ENCODE results near the gene TRAFD1.

Gene TRAFD1

DNA sequence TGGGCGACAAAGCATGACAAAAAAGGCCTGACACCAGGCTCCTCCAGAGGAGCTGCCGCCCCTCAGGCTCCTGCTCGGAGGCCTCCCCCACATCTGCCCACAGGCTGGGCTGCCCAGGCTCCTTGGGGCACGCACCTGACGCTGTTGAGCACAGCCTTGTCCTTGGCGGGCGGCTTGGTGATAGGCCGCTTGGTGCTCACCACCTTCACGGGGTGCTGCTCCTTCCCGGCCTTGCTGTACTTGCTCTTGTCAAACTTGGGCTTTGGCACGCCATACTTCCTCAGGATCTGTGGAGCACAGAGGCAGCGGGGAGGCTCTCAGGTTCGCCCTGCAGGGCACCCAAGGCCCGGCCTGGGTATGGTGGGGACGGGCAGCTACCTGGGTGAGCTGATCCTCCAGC, 53.4 kb downstream of the TRAFD1 start:
- DNase-seq = no peak

- no peak for DNase-seq
Observed at GRCh38 chr12:112179341-112179740, 54.0 kb downstream of the TRAFD1 start.

DNA sequence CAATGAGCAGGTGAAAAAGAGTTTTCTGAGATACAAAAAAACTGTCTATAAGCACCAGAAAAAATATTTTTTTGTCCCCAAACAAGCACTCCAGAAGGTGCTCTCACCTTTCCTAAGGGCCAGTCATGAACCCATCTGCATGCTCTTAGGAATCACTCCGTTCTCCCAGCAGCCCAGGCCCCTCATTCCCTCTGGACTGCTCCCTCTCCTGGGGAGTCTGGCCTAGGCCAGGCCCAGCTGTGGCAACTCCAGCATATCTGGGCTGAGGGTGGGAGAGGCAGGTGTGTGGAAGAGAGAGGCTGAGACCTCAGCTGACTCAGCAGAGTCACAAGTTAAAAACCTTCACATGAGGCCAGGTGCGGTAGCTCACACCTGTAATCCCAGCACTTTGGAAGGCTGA, 54.6 kb downstream of the TRAFD1 start:
- no peak for DNase-seq

DNA sequence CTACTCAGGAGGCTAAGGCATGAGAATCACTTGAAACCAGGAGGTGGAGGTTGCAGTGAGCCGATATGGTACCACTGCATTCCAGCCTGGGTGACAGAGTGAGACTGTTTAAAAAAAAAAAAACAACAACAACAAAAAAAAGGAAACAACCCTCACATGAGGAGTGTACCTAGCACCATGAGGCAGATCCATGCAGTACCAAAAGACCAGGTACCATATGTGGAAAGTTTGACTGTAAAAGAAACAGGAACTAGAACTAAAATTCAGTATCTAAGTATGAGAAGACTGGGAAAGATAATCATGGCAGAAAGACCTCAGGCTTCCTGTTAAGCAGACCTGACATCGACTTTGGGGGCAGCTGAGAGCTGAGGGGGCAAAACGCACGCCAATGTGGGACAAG, 55.1 kb downstream of the TRAFD1 start:
- DNase-seq = no peak

GRCh38 chr12:112182499-112182898, 57.1 kb downstream of the TRAFD1 start:
- DNase-seq = no peak

- DNase-seq = no peak
Observed at GRCh38 chr12:112183141-112184021, 58.0 kb downstream of the TRAFD1 start.

- no peak for DNase-seq
Observed at GRCh38 chr12:112184056-112184887, 58.9 kb downstream of the TRAFD1 start.

- DNase-seq = no peak
Observed at GRCh38 chr12:112185093-112185923, 59.9 kb downstream of the TRAFD1 start.

DNA sequence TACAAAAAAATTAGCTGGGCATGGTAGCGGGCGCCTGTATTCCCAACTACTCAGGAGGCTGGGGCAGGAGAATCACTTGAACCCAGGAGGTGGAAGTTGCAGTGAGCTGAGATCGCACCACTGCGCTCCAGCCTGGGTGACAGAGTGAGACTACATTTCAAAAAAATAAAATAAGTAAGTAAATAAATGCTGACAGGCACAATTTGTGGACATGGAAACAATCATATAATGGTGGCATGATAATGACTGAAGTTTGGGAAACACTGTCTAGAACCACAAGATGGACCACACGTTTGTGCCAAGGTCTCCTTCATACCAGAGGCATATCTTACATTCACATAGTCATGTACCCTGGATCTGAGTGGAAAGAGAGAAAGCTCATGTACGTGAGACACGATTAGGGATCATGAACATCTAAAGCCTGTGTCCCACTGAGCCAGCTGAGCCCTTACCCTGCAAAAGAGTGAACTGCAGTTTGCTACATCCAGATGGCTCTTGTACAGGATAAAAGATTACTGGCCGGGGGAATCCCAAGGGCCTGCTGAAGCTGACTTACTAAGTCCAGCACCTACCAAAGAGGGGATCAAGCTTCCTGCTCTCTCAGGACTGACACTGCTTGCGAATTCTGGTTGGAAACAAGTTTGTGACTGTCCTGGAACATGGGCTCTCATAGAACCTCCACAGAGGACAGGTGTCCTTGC, 62.9 kb downstream of the TRAFD1 start:
- DNase-seq = no peak

DNA sequence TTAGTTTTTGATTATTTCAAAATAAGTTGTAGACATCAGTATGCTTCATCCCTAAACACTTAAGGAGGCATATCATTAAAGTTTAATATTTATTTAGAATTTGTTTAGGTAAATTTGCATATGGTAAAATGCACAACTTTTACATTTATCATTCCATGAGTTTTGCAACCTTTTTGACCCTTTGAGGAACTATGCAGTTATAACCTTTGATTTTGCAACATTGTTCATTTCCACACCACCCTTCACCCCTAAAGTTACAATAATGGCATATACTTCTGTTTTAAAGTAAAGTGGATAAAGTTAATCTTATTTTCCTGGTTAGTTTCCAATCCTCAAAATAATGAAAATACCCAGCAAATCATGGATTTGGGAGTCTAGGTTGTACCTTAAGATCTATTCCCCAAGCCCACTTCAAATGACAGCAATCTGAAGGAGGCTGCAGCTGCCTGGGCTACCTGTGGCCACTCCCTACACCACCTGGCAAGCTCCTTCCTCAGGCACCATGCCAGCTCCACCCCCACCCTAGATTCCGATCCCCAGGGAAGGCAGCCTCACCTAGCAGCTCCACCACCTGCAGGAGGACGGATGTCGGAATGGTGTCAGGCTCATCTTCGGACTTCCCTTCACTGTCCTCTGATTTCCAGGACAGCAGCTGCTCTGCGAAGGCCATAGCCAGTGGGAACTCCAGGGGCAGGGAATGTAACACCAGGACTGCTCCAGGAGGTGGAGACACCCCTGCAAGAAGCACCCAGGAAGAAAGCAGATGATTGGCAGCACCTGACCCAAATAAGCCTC, 65.1 kb downstream of the TRAFD1 start:
- peak; percentile 88 for DNase-seq

- no peak for DNase-seq
Observed at GRCh38 chr12:112191201-112191600, 65.8 kb downstream of the TRAFD1 start.

DNA sequence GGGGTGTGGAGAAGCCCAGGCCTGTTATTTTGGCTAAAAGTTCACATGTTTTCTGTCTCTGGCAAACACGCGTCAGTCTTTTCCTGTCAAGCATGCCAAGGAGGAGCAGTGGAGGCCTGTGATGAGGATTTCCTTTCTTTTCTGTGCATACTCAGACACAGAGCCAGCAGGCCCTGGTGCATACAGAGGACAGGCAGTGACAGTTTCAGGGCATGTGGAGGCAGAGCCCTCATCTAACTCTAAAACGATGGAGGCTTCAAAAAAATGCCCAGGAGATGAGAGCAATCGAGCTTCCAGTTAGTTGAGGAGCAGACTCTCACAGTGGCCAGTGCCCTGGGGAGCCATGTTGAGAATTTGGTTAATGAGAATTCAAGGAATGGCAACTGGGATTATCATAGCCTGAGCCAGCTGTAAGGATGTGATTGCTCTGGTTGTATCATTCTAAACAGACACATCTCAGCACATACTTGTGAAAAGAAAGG, 66.5 kb downstream of the TRAFD1 start:
- DNase-seq = no peak

DNA sequence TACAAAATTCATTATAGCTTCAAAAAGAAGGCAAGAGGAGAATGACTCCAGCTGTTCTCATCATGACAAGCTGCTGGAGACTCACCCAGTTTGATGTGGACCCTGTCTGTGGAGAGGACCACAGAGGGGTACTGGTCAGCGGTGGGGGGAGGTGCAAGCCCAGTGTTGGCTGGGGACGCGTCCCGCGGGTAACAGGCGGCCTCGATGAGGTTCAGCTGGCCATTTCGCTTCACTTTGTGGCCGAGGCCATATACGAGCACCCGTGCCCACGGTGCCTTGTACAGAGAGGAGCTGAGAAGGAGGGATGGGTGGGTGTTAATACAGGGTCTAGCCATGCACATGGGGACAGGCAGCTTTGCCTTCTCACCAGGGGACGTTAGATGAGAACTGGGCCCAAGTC, 67.1 kb downstream of the TRAFD1 start:
- DNase-seq = no peak

DNA sequence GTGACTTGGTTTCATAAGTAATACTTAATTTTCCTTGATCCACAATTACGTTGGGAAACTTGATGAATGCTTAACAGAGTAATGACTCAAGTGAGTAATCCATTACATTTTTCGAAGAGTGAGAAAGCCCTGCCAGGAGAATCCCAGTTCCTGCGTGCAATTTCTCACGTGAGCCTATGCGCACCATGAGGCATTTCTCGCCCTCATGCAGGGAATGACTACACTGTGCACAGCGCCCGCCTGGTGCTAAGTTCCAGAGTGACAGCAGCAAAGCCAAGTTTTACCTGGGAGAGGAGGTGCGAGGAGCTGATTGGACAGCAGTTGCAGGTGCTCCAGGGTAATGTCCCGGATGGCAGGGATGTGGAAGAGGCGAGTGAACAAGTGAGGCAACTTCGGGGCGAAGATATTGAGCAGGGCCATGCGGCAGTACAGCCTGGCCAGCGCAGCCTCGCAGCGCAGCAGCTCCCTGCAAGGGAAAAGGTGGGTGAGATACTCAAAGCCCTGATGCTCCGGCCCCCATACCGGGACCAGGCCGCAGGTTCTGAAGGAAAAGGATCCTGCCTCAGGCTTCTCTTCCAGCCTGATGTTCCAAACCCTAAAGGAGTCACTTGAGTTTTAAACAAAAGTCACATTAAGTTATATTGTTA, 69.4 kb downstream of the TRAFD1 start:
- no peak for DNase-seq

DNA sequence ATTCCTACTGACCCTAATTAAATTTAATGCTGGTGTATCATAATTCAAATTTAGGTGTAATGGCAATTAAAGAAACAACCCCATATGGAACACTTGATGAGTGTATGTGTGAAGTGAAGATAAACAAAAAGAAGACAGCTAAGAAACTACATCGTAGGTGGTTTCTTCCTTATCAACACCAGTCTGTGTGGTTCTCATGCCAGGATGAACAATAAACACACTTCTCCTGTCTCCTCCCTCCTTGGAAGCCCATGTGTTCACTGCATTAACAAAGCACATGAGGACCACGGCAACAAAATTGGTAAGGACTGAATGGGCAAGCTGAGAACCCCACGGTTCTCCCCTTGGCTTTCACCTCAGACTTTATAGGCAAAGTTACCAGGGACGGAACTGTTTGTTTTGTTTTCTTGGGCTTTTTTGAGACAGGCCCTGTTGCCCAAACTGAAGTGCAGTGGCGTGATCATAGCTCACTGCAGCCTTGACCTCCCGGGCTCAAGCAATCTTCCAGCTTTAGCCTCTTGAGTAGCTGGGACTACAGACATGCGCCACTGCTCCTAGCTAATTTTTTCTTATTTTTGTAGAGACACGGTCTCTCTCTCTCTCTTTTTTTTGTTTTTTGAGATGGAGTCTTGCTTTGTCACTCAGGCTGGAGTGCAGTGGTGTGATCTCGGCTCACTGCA, 71.0 kb downstream of the TRAFD1 start:
- DNase-seq = no peak

DNA sequence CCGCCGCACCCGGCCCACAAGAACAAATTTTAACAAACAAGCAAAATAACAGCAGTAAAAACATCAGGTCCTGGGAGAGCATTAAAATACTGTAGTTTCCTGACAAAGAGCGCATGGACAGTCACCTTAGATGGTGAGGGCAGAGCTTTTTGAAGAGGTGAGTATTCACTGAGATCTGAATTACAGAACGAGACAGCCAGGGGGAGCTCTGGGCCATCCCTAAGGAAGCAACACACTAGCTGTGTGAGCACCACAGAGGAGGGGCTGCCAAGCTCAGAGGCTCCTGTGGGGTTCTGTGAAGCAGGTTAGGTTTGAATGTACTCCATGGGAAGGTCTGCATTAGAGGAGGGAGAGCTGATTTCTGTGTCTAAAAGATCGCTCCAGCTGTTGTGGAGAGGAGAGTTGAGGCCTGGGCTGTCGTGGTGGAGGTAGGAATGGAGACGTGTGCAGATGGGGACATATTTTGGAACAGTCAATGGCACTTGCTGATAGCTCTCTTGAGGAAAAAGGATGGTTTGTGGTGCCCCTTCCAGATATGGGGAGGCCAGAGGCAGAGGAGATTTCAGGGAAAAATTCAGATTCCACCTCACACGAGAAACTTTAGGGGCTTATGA, 72.9 kb downstream of the TRAFD1 start:
- peak; percentile 75 for DNase-seq

- no peak for DNase-seq
Observed at GRCh38 chr12:112199136-112199535, 73.8 kb downstream of the TRAFD1 start.
